DMS53 treated with DMSO at 0.1 percent for 48 hours (cell line): Measurements from ENCODE around the gene DAB1.

Experiments used
- DNase-seq: peaks from one replicate; lab custom pipeline; 2025; ENCODE audit not compliant: unreplicated experiment; lab: John Stamatoyannopoulos, UW

DAB1 gene

GRCh38 chr1:57131701-57132394, 292.0 kb downstream of the DAB1 start:
- DNase-seq = peak; percentile 10

GRCh38 chr1:57131257-57131656, 292.6 kb downstream of the DAB1 start:
- DNase-seq = no peak

GRCh38 chr1:57129865-57130264, 294.0 kb downstream of the DAB1 start:
- no peak for DNase-seq

GRCh38 chr1:57127976-57128375, 295.9 kb downstream of the DAB1 start:
- DNase-seq = no peak

GRCh38 chr1:57124768-57125446, 299.0 kb downstream of the DAB1 start:
- no peak for DNase-seq

- DNase-seq = no peak
These were observed 299.7 kb downstream of the DAB1 start for GRCh38 chr1:57124170-57124569.

- no peak for DNase-seq
These were observed 301.8 kb downstream of the DAB1 start for GRCh38 chr1:57122031-57122430.

GRCh38 chr1:57118948-57119603, 304.8 kb downstream of the DAB1 start:
- peak; percentile 8 for DNase-seq

GRCh38 chr1:57117753-57118152, 306.1 kb downstream of the DAB1 start:
- DNase-seq = no peak

- DNase-seq = no peak
These were observed 307.0 kb downstream of the DAB1 start for GRCh38 chr1:57116871-57117270.

- no peak for DNase-seq
These were observed 308.7 kb downstream of the DAB1 start for GRCh38 chr1:57115030-57115614.

GRCh38 chr1:57112148-57112547, 311.7 kb downstream of the DAB1 start:
- DNase-seq = no peak

GRCh38 chr1:57111175-57111574, 312.7 kb downstream of the DAB1 start:
- DNase-seq = no peak

- no peak for DNase-seq
These were observed 314.0 kb downstream of the DAB1 start for GRCh38 chr1:57109883-57110282.

GRCh38 chr1:57109247-57109646, 314.6 kb downstream of the DAB1 start:
- DNase-seq = no peak

GRCh38 chr1:57106296-57106695, 317.6 kb downstream of the DAB1 start:
- no peak for DNase-seq

GRCh38 chr1:57102561-57103326, 321.1 kb downstream of the DAB1 start:
- DNase-seq = no peak

GRCh38 chr1:57101209-57101608, 322.7 kb downstream of the DAB1 start:
- DNase-seq = no peak

GRCh38 chr1:57094749-57095148, 329.1 kb downstream of the DAB1 start:
- no peak for DNase-seq

- DNase-seq = no peak
These were observed 330.7 kb downstream of the DAB1 start for GRCh38 chr1:57093122-57093521.

- no peak for DNase-seq
These were observed 332.2 kb downstream of the DAB1 start for GRCh38 chr1:57091642-57092041.
